CD1c-positive myeloid dendritic cell (primary cell): ENCODE data around the gene USP22.
A peak's percentile ranks its signal among the peaks of the same experiment; 100 is the strongest.

Source experiments
- DNase-seq: peaks from one replicate; pipeline ENCODE4 v3.0.0-alpha.2; 2016; ENCODE audit errors: extremely low spot score

USP22 gene

DNA sequence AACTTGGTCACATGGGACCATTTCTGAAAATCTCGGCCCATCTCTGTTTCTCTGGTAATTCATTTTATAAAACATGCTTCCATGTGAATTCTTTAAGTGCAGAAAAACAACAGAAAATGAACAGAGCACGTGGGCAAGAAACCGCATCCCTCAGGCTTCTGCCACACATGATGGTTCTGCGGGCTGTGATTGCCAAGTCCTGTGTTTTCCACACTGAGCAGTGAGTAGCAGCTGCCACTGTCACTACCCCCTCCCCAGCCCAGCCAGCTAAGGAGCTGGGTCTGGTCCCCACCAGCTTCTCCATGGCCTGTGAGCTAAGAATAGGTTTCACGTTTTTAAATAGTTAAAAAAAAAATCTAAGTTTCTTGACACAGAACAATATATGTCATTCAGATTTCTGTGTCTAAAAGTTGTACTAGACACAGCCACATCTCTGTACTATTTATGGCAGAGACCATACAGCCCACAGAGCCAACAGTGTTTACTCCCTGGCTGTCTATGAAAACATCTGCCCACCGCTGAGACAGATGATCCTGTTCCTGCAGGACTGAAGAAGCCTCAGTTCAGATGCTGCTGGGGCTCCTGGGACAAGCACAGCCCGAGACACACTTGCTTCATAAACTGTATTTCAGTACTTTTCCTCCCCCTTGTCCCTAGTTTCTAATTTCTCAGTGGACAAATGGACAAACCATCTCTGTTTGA is 41.5 kb downstream of the USP22 start:
- DNase-seq = no peak

DNA sequence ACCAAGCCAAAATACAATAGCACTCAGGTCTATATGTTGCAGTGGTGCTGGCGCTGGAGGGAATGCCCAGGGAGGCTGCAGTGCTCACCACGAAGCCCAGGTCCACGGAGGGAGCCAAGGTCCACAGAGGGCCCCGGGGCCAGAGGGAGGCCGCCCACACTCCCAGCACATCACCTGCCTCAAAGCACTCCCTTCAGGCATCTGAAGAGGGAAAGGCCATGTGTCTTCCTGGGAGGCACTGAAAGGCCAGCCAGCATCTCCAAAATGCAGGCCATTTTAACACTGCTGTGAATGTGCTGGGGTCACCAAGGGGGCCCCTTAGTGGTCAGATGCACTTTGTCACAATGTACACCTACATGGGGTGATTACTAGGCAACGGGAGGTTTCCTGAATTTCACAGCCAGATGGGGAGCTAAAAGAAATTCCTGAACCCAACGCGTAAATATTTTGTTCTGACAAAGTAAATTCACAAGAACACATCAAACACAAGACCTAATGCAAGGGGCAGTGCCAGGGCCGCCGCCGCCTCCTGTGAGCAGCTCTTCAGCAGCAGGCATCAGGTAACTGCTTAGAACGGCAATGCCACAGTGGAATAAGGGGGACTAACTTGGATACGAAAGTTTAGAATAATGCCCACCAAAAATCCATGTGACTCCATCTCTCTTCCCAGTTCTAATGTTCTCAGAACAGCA is 42.8 kb downstream of the USP22 start:
- no peak for DNase-seq

GRCh38 chr17:20999044-20999573 is 43.7 kb downstream of the USP22 start:
- DNase-seq = peak; percentile 26

- no peak for DNase-seq
Observed at GRCh38 chr17:20998571-20999043, 44.2 kb downstream of the USP22 start.

GRCh38 chr17:20997711-20998570 is 44.9 kb downstream of the USP22 start:
- DNase-seq = no peak

GRCh38 chr17:20996724-20997615 is 45.8 kb downstream of the USP22 start:
- DNase-seq = no peak

DNA sequence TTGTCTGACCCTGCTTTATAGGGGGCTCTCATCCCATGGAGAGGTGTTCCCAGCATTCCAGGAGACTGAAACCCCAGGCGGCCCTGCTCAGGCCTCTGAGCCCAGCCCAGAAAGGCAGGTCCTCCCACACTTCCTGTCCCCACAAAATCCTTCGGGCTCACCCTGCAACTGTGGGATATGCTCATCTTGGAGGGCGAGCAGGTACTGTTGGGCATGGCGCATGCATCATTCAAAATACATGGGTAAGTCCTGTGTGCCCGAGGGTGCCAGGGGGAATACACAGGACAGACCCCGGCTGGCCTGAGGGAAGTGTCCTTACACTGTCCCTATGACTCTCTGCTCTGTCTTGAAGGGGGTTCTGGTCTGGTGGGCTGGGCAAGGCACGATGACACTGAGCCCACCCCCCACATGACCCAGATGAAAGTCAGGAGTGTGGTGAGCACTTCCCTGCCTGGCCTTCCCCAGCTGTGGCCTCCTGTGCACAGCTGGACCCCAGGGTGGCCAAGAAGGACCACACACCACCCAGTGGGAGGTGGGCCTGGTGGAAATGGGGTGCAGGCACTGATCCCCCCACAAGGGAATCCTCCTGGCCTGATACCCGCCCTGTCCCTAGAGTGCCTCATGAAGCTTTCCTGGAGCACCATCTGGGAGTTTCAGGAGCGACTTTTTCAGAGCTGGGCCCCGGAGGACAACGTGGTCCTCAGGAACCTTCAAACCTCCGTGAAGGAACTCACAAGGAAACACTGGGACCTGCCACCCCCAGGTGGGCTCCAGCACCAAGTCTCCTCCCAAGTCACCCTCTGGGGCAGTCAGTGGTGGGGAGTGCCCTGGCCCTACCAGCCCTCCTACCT is 46.7 kb downstream of the USP22 start:
- DNase-seq = no peak

- DNase-seq = no peak
Observed at GRCh38 chr17:20995164-20995872, 47.5 kb downstream of the USP22 start.

DNA sequence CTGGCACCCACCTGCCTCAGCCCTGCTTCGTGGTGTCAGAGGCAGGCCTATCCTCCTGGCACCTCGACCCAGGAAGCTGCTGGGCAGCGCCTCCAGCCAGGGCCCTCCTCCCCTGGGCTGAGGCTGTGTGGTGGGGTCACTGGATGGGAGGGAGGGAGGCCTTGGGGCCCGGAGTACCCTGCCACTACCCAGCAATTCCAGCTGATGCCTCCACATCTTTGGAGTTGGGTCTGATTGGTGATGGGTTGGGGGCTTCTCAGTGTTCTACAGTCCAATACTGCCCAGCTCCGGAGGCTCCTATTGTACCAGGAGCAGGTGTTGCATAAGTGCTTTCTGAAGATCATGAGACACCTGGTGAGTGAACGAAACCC is 48.0 kb downstream of the USP22 start:
- DNase-seq = no peak

DNA sequence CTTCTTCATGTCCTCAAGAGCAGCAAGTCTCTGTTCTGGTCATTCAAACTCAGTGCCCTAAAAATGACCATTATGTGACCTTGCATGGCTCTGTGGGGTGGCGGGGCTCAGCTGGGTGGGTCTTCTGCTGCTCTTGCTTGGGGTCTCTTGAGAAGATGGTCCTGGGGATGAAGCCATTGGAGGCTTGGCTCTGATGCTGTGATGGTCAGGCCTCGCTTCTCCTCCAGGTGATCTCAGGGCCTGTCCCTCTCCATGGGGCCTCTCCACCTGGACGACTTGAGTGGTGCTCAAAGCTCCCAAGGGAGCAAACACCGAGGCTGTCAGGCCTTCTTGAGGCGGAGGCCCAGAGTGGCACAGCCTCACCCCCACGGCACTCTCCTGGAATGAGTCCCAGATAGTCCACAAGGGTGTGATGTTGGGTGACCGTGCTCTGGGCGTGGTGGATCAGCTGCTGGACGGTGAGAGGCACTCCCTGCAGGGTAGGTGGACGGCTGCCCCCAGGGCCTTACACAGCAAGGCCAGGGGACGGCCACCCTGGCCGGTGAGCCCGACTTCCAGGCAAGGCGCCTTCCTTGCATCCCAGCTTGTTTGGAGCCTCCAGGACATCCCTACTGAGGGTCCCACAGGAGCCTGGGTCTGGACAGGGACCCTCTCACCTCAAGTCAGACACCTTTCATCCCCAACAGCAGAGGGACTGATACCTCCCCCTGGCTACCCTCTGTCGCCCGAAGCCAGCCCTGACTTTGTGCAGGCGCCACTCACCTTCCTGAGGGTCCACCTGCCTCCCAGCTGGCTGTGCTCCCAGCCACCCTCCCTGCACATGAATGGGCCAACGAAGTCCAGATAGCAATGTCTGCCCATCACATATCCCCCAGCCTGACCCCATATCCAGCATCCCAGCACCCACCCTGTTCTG is 48.7 kb downstream of the USP22 start:
- DNase-seq = no peak

- DNase-seq = peak; percentile 74
Observed at GRCh38 chr17:20992987-20993862, 49.6 kb downstream of the USP22 start.

DNA sequence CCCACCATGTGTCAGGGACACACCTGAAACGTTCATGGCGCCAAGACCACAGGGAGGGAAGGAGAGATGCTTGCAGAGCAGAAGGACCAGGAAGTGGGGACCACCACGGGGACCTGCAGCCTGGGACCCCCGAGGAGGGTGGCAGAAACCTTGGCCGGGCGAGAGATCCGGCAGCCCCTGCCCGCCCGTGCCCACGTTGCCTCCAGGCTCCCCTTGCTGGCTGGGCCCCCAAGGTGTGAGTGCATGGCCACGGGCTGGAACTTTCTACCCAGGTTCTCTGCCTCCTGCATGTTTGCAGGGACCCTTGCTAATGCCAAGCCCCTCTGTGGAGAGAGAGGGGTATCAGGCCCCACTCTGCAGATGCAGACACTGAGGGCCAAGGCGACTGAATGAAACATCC is 50.4 kb downstream of the USP22 start:
- DNase-seq = no peak

GRCh38 chr17:20991276-20992037 is 51.4 kb downstream of the USP22 start:
- no peak for DNase-seq

DNA sequence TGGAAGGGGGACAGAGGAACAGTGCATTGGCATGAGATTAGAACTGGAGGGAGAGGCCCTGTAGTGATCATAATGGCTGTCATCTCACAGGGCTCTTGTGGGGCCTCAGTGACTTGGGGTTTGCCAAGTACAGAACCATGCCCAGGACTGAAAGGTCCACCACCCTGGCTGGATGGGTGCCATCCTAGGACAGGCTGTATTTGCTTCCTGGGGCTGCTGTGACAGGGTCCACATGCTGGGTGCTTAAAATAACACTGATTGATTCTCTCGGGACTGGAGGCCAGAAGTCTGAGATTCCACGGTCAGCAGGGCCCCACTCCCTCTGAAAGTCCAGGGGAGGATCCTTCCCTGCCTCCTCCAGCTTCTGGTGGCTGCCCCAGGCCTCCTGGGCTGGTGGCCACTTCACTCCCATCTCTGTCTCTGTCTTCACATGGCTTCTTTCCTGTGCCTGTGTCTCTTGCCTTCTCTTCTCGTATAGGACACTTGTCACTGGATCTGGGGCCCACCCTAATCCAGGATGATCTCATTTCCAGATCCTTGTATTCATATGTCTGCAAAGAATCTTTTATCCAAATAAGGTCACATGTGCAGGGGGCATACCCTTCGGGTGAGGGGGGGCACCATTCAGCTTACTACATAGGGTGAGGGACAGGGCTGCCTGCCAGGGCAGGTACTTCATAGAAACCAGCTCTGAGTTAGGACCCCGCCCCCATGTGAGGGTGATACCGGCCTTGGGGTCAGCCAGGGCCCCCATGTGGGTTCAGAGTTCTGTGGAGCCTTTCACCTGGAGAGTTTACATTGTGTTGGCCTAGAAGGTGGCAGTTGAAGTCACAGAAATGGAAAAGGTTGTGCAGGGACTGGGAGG is 52.6 kb downstream of the USP22 start:
- DNase-seq = no peak

DNA sequence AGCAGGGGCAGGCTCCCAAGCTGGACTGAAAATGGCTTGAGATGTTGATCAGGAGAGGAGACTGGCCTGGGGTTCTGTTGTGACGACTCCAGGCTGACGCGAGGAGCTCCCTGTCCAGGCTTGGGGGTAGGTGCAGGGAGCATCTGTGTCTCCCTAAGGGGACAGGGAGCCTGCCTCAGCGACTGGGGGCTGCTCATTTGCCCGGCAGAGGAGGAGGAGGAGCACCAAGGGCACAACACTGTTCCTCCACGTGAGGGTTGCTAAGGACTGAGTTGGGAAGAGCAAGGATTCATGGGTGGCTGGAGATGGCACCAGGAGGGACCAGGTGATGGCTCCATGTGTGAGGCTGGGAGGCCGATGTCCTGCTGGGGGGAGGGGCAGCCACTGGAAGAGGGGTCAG is 53.3 kb downstream of the USP22 start:
- no peak for DNase-seq

- no peak for DNase-seq
Observed at GRCh38 chr17:20988896-20989295, 53.9 kb downstream of the USP22 start.
